SKM-1 treated with dmso at 0.1 percent for 144 hours (cell line): ENCODE data around the gene TNFAIP8L3.

ENCODE experiments used
- DNase-seq: peaks from one replicate; lab custom pipeline; 2025; ENCODE audit not compliant: unreplicated experiment; lab: John Stamatoyannopoulos, UW

The TNFAIP8L3 gene

GRCh38 chr15:51007131-51007666, 87.5 kb downstream of the TNFAIP8L3 start:
- DNase-seq: no peak
